Psoas muscle (tissue), 8 donors: ENCODE results near the gene FBXL7. TPM values are rescaled to one million over a fixed set of nuclear protein-coding genes. Genes with fewer than 3 reads are reported as not detected.

Source experiments
- ATAC-seq, 4 donors: fragments of 200-7000 bp; cut with Tn5 transposase; one replicate each; pipeline ENCODE4 v1.9.1; 2020; ENCODE audit warnings: moderate library complexity in 3 of 4, mild to moderate bottlenecking in 2 of 4
- DNase-seq, 2 donors: peaks; one replicate each; pipeline ENCODE4 v3.0.0-alpha.2; 2020
- H3K27ac ChIP-seq: fragments of 200-600 bp; one replicate; pipeline ENCODE4 v1.8.0; 2022
- H3K27me3 ChIP-seq, 3 donors: fragments of 200-600 bp in 1 of 3; one replicate each; pipeline versions ENCODE4 v1.6.1 to v1.8.0; 2013 to 2022; ENCODE audit warnings: low read length in 2 of 3, mild to moderate bottlenecking in 2 of 3, moderate library complexity in 1 of 3; ENCODE audit not compliant: insufficient read depth in 3 of 3
- H3K36me3 ChIP-seq, 2 donors: fragments of 200-600 bp in 1 of 2; one replicate each; pipeline versions ENCODE4 v1.6.1 to v1.8.0; 2013 to 2022; ENCODE audit warnings: low read depth in 1 of 2, mild to moderate bottlenecking in 1 of 2, moderate library complexity in 1 of 2; ENCODE audit not compliant: insufficient read depth in 1 of 2
- H3K4me1 ChIP-seq: fragments of 200-600 bp; one replicate; pipeline ENCODE4 v1.8.0; 2022
- H3K4me3 ChIP-seq: fragments of 200-600 bp; one replicate; pipeline ENCODE4 v1.8.0; 2022; ENCODE audit warnings: mild to moderate bottlenecking
- H3K9me3 ChIP-seq: fragments of 200-600 bp; one replicate; pipeline ENCODE4 v1.8.0; 2022
- WGBS, 3 donors: extraction: QIAGEN DNeasy Blood & Tissue Kit; methylation state at CpG; one replicate each; pipeline versions ENCODE4 v1.1.6 to v1.1.7; 2013; 5-methylcytosine and 5-hydroxymethylcytosine counted together
- intact Hi-C, 2 donors: fragments of 100-400 bp; cut with DNase I; formaldehyde crosslinking; loops; one replicate each; pipeline versions ENCODE4 v1.11.0 to v1.14.2; 2022
- polyA plus RNA-seq, 3 donors: library from polyadenylated mRNA; stranded (reverse); fragments of 200-250 nt; gene quantifications; one replicate each; pipeline ENCODE4 v1.2.3, GENCODE V29; 2013
- total RNA-seq, 4 donors: library from RNA; stranded (reverse); fragmentation: NEBNext Ultra II Directional in 2 of 4; extraction: Animal tissue kit (Norgen Biotek cat#: 25700) in 2 of 4; gene quantifications; one replicate each; pipeline versions ENCODE4 v1.2.1 to v1.2.4, GENCODE V29; 2021 to 2023
- TF ChIP-seq, protein P1 (sequence below): fragments of 200-600 bp; IDR thresholded peaks from one replicate; pipeline ENCODE4 v1.8.0; 2022; ENCODE audit warnings: antibody characterized with exemption
- donor health status: healthy with polysubstance abuse.
- donor health status: DM: no; HTN: no; CAD: no; lungs with moderate emphysema.
- donor health status: Bipolar disorder and iron deficiency.
- donor health status: healthy.
- donor health status: DM: yes; HTN: yes; CAD: no.
- donor health status: DM: no; HTN: no; CAD: no.
- donor health status: DM: no; HTN: no; CAD: no.
- donor health status: DM: yes; HTN: yes; CAD: no.

The FBXL7 gene
- total and polyA plus RNA-seq, 7 donors: 1.6 to 7.5 (median 2.6) TPM

DNA sequence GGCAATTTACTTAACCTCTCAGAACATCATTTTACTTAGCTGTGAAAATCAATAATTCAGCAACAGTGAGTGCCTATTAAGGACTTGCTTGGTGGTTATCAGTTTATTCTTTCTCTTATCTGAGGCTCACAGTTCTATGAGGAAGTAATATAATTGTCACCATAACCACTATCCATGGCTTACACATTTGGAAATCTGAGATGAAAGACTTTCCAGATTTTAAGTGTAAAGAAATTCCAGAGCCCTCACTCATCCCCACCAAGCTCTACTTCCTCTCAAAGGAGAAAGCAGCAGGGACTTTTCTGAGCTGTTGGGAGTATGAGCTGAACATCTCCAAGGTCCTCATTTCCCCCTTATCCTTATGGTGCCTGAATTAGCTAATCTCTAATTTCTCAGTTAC, 321.5 kb downstream of the FBXL7 start:
- no peaks in the 10 kb centered on the region for H3K36me3 ChIP-seq
- ATAC-seq: no peak
- H3K4me1 ChIP-seq: no peaks in the 10 kb centered on the region
- DNase-seq: no peak
- H3K27me3 ChIP-seq: no peaks in the 10 kb centered on the region
- no peaks in the 10 kb centered on the region for H3K9me3 ChIP-seq
- no peak overlapping the region for H3K27ac ChIP-seq
- no peak overlapping the region for H3K4me3 ChIP-seq
- intact Hi-C loops: loop anchor here in 1 of 2 donors (10.0 kb wide), 2 partner anchors 173 to 357 kb away; no protein-coding TSS in a partner anchor
- TF ChIP-seq, protein P1, sequence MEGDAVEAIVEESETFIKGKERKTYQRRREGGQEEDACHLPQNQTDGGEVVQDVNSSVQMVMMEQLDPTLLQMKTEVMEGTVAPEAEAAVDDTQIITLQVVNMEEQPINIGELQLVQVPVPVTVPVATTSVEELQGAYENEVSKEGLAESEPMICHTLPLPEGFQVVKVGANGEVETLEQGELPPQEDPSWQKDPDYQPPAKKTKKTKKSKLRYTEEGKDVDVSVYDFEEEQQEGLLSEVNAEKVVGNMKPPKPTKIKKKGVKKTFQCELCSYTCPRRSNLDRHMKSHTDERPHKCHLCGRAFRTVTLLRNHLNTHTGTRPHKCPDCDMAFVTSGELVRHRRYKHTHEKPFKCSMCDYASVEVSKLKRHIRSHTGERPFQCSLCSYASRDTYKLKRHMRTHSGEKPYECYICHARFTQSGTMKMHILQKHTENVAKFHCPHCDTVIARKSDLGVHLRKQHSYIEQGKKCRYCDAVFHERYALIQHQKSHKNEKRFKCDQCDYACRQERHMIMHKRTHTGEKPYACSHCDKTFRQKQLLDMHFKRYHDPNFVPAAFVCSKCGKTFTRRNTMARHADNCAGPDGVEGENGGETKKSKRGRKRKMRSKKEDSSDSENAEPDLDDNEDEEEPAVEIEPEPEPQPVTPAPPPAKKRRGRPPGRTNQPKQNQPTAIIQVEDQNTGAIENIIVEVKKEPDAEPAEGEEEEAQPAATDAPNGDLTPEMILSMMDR: no peak

DNA sequence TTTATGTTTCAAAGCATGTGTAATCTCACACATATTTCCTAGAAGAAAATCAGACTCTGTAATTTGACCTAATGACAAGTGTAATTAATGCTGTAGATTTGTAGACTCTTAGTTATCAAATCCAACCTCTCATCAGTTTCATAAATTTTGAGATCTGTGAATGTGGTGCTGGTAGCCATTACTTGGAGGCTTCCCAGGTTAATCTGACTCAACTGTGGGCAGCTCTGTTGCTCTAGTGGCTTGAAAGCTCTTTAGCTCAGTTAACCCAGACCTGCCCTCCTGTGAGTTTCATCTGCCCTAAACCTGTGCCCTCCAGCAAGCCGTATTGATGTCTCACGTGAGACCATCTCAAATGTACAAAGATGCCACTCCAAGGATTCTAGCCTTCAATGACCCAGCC, 323.4 kb downstream of the FBXL7 start:
- no peak for ATAC-seq
- no peak overlapping the region for H3K27ac ChIP-seq
- TF ChIP-seq, protein P1: no peak
- H3K4me1 ChIP-seq: no peaks in the 10 kb centered on the region
- H3K9me3 ChIP-seq: no peaks in the 10 kb centered on the region
- no peak for DNase-seq
- H3K27me3 ChIP-seq: no peaks in the 10 kb centered on the region
- no peak overlapping the region for H3K4me3 ChIP-seq
- intact Hi-C loops: loop anchor here in 1 of 2 donors (10.0 kb wide), 2 partner anchors 171 to 359 kb away; no protein-coding TSS in a partner anchor
- WGBS, 3 donors: 78 to 97% (median 89%) methylated on average over 2 of the region's 2 CpGs
- H3K36me3 ChIP-seq: no peaks in the 10 kb centered on the region

DNA sequence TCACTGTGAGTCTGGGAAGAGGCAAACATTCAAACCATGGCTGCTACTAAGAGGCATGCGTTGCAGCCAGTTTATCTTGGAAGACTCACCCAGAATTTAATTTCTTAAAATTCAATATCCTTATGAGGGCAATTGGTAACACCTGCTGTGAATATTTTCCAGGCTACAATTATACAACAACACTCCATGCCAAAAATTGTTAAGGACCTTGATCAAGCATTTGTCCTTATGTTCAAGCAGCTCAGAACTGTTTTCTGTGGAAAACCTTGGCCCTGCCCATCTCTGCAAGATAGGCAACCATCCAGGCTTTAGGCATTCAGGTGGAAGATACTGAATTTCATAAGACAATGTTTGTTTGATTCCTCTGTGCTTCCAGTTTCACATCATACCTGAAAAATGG, 327.8 kb downstream of the FBXL7 start:
- no peaks in the 10 kb centered on the region for H3K27me3 ChIP-seq
- H3K4me3 ChIP-seq: no peak overlapping the region
- ATAC-seq (no peak), DNase-seq (no peak)
- H3K9me3 ChIP-seq: no peaks in the 10 kb centered on the region
- TF ChIP-seq, protein P1: no peak
- H3K4me1 ChIP-seq: no peaks in the 10 kb centered on the region
- no peaks in the 10 kb centered on the region for H3K36me3 ChIP-seq
- intact Hi-C loops: loop anchor here in 1 of 2 donors (10.0 kb wide), 2 partner anchors 167 to 363 kb away; no protein-coding TSS in a partner anchor
- WGBS, 3 donors: 48 to 73% (median 66%) methylated on average over 1 of the region's 1 CpG
- no peak overlapping the region for H3K27ac ChIP-seq

DNA sequence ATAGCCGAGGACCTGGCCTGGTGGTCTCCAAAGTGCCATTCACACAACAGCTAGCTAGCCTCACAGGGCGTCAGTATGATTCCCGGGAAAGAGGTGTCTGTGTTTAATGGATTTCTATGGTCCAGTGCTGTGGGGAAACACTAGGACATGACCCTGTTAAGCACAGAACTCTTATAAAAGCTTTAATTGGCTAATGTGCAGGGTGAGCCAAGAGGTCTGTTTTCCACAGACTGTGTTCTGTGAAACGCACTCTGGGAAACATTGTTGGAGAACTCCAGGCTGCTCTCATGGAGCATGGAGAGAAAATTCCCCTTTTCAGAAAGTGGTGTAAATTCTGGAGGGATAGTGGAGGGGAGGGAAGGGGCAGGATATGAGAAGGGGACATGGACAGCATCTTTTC, 331.4 kb downstream of the FBXL7 start:
- TF ChIP-seq, protein P1: no peak
- Histone ChIP-seq H3K4me1 (no peaks in the 10 kb centered on the region), H3K9me3 (no peaks in the 10 kb centered on the region), H3K4me3 (no peak overlapping the region), H3K27ac (no peak overlapping the region), H3K27me3 (no peaks in the 10 kb centered on the region), H3K36me3 (no peaks in the 10 kb centered on the region)
- ATAC-seq (no peak), DNase-seq (no peak)
- 48 to 76% (median 53%) methylated on average over 4 of the region's 4 CpGs for WGBS, 3 donors
- intact Hi-C loops: no loop called here

DNA sequence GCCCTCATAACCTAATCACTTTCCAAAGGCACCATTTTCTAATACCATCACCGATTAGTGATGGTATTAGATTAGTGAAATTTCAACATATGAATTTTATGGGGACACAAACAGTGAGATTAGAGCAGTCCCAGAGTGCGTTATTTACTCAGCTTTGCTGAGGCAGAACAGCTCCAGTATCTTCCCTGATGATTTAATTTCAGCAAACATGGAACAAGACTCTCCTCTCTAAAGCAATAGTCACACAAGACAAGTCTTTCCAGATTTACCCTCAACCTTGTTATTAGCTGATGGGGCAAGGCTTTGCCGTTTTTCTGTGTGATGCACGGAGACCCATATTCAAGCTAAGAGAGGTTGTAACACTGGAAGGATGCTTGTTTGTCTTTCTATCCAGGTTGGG, 333.4 kb downstream of the FBXL7 start:
- WGBS, 3 donors: 90 to 93% (median 91%) methylated on average over 4 of the region's 4 CpGs
- H3K27me3 ChIP-seq: no peaks in the 10 kb centered on the region
- no peaks in the 10 kb centered on the region for H3K36me3 ChIP-seq
- no peaks in the 10 kb centered on the region for H3K4me1 ChIP-seq
- DNase-seq (no peak), ATAC-seq (no peak)
- H3K9me3 ChIP-seq: no peaks in the 10 kb centered on the region
- TF ChIP-seq, protein P1: no peak
- intact Hi-C loops: no loop called here
- no peak overlapping the region for H3K27ac ChIP-seq
- H3K4me3 ChIP-seq: no peak overlapping the region
